Vagina (tissue), 2 donors: ENCODE measurements around the gene SLC25A17. TPM values are rescaled to one million over a fixed set of nuclear protein-coding genes. Genes with fewer than 3 reads are reported as not detected.

Experiments used
- DNase-seq, 2 donors: peaks; one replicate each; pipeline ENCODE4 v3.0.0-alpha.2; 2017; ENCODE audit errors: extremely low spot score in 2 of 2
- H3K27ac ChIP-seq: fragments of 200-600 bp; sonication (generic); one replicate; pipeline ENCODE4 v1.5.1; 2019
- H3K27me3 ChIP-seq: fragments of 200-600 bp; sonication (generic); one replicate; pipeline ENCODE4 v1.5.1; 2019
- H3K36me3 ChIP-seq, 2 donors: fragments of 200-600 bp; sonication (generic); one replicate each; pipeline ENCODE4 v1.5.1; 2017 to 2019
- H3K4me1 ChIP-seq: fragments of 200-600 bp; sonication (generic); one replicate; pipeline ENCODE4 v1.5.1; 2019
- H3K4me3 ChIP-seq, 2 donors: fragments of 200-600 bp; sonication (generic); 1 replicate in 1 of 2; 2 replicates in 1 of 2; pipeline ENCODE4 v1.5.1; 2016 to 2019
- H3K9me3 ChIP-seq: fragments of 200-600 bp; sonication (generic); one replicate; pipeline ENCODE4 v1.5.1; 2019
- CTCF ChIP-seq, 3 experiments: fragments of 450-650 bp in 2 of 3; fragments of 200-600 bp in 1 of 3; sonication (generic) in 1 of 3; IDR thresholded peaks; one replicate each; pipeline ENCODE4 v1.5.1; 2017 to 2019; ENCODE audit warnings: antibody characterized with exemption in 3 of 3, mild to moderate bottlenecking in 2 of 3, moderate library complexity in 2 of 3
- POLR2A ChIP-seq, 2 donors: fragments of 450-650 bp; IDR thresholded peaks; one replicate each; pipeline ENCODE4 v1.6.1; 2017; ENCODE audit warnings: antibody characterized with exemption in 2 of 2, mild to moderate bottlenecking in 2 of 2, moderate library complexity in 2 of 2
- POLR2AphosphoS5 ChIP-seq, 2 donors: sonication (generic); formaldehyde crosslinking; IDR thresholded peaks; one replicate each; pipeline ENCODE4 v1.9.0; 2017; ENCODE audit warnings: antibody characterized with exemption in 2 of 2, mild to moderate bottlenecking in 2 of 2, low read depth in 1 of 2; ENCODE audit not compliant: insufficient read depth in 1 of 2
- intact Hi-C: fragments of 100-400 bp; cut with DNase I; formaldehyde crosslinking; loops from one replicate; pipeline ENCODE4 v1.15.1; 2023
- total RNA-seq: library from RNA; depleted of rRNA; stranded (reverse); fragments of >200 nt; gene quantifications from one replicate; pipeline ENCODE4 v1.2.3, GENCODE V29; 2016

The SLC25A17 gene
- total RNA-seq, 1 donor from 2014 or later: 18.4 TPM

- Histone ChIP-seq H3K27ac (no peak overlapping the region), H3K27me3 (no peaks in the 10 kb centered on the region), H3K36me3 (no peaks in the 10 kb centered on the region), H3K4me1 (no peaks in the 10 kb centered on the region), H3K9me3 (no peaks in the 10 kb centered on the region), H3K4me3 (no peak overlapping the region)
- TF ChIP-seq CTCF (IDR thresholded peaks at IDR 0.05): no peak
- TF ChIP-seq POLR2AphosphoS5 (IDR thresholded peaks at IDR 0.05; ENCODE audit: insufficient read depth in 1 of 2, low read depth in 1 of 2): no peak
- intact Hi-C loops: no loop called here
- DNase-seq: no peak
These were observed 13.4 kb downstream of the SLC25A17 start for GRCh38 chr22:40805699-40806203.

GRCh38 chr22:40805239-40805638 lies 13.9 kb downstream of the SLC25A17 start:
- TF ChIP-seq CTCF (IDR thresholded peaks at IDR 0.05) (no peak), POLR2AphosphoS5 (IDR thresholded peaks at IDR 0.05; ENCODE audit: insufficient read depth in 1 of 2, low read depth in 1 of 2) (no peak), POLR2A (IDR thresholded peaks at IDR 0.05) (no peak)
- Histone ChIP-seq H3K4me3 (no peak overlapping the region), H3K27ac (no peak overlapping the region), H3K4me1 (no peaks in the 10 kb centered on the region), H3K9me3 (no peaks in the 10 kb centered on the region), H3K27me3 (no peaks in the 10 kb centered on the region), H3K36me3 (no peaks in the 10 kb centered on the region)
- no peak for DNase-seq
- intact Hi-C loops: no loop called here

- Histone ChIP-seq H3K9me3 (no peaks in the 10 kb centered on the region), H3K27ac (no peak overlapping the region), H3K36me3 (no peaks in the 10 kb centered on the region), H3K4me3 (no peak overlapping the region), H3K4me1 (no peaks in the 10 kb centered on the region), H3K27me3 (no peaks in the 10 kb centered on the region)
- intact Hi-C loops: no loop called here
- TF ChIP-seq POLR2AphosphoS5 (IDR thresholded peaks at IDR 0.05; ENCODE audit: insufficient read depth in 1 of 2, low read depth in 1 of 2): no peak
- no peak for TF ChIP-seq POLR2A (IDR thresholded peaks at IDR 0.05)
- no peak for TF ChIP-seq CTCF (IDR thresholded peaks at IDR 0.05)
- DNase-seq: no peak
These were observed 15.8 kb downstream of the SLC25A17 start for GRCh38 chr22:40803321-40803720.

GRCh38 chr22:40799008-40799407 lies 20.1 kb downstream of the SLC25A17 start:
- intact Hi-C loops: no loop called here
- no peak for TF ChIP-seq POLR2AphosphoS5 (IDR thresholded peaks at IDR 0.05; ENCODE audit: insufficient read depth in 1 of 2, low read depth in 1 of 2)
- TF ChIP-seq CTCF (IDR thresholded peaks at IDR 0.05): no peak
- no peak for TF ChIP-seq POLR2A (IDR thresholded peaks at IDR 0.05)
- no peaks in the 10 kb centered on the region for H3K4me1 ChIP-seq
- no peak overlapping the region for H3K27ac ChIP-seq
- H3K4me3 ChIP-seq: no peak overlapping the region
- DNase-seq: no peak
- no peaks in the 10 kb centered on the region for H3K9me3 ChIP-seq
- H3K36me3 ChIP-seq: no peaks in the 10 kb centered on the region
- no peaks in the 10 kb centered on the region for H3K27me3 ChIP-seq

GRCh38 chr22:40797427-40797826 lies 21.7 kb downstream of the SLC25A17 start:
- Histone ChIP-seq H3K4me1 (no peaks in the 10 kb centered on the region), H3K27me3 (no peaks in the 10 kb centered on the region), H3K36me3 (no peaks in the 10 kb centered on the region), H3K27ac (no peak overlapping the region), H3K4me3 (no peak overlapping the region), H3K9me3 (no peaks in the 10 kb centered on the region)
- intact Hi-C loops: no loop called here
- TF ChIP-seq POLR2A (IDR thresholded peaks at IDR 0.05) (no peak), CTCF (IDR thresholded peaks at IDR 0.05) (no peak), POLR2AphosphoS5 (IDR thresholded peaks at IDR 0.05; ENCODE audit: insufficient read depth in 1 of 2, low read depth in 1 of 2) (no peak)
- no peak for DNase-seq
